ENCODE data around the gene ALS2CL.

DNA sequence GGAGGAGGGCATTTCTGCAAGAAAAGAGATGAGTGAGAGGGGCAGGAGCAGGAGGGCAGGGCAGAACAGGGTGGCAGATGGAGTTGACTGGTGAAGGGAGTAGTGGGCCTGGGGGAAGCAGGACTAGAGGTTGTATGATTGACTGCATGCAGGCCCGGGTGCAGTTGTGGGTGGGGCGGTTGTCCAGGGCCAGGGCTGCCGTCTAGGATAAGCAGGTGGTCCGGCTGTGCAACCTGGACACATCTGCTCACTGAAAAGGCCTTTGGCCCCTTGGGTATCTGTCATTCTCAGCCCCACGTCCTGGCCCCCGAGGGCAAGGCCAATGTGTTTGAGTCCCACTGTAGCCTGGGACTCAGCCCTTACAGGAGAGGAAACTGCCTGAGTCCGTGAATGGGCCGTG, 25.4 kb downstream of the ALS2CL start:
- TF ChIP-seq EZH2 (IDR thresholded peaks at IDR 0.05; ENCODE audit: insufficient read depth, low read length), result no peak
- TF ChIP-seq, protein P1, sequence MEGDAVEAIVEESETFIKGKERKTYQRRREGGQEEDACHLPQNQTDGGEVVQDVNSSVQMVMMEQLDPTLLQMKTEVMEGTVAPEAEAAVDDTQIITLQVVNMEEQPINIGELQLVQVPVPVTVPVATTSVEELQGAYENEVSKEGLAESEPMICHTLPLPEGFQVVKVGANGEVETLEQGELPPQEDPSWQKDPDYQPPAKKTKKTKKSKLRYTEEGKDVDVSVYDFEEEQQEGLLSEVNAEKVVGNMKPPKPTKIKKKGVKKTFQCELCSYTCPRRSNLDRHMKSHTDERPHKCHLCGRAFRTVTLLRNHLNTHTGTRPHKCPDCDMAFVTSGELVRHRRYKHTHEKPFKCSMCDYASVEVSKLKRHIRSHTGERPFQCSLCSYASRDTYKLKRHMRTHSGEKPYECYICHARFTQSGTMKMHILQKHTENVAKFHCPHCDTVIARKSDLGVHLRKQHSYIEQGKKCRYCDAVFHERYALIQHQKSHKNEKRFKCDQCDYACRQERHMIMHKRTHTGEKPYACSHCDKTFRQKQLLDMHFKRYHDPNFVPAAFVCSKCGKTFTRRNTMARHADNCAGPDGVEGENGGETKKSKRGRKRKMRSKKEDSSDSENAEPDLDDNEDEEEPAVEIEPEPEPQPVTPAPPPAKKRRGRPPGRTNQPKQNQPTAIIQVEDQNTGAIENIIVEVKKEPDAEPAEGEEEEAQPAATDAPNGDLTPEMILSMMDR (IDR thresholded peaks at IDR 0.05; ENCODE audit: insufficient read depth, low read depth, low read length), result no peak

Data from astrocyte (in vitro differentiated cells and primary cell).